Raji (cell line): ENCODE data around the gene OLA1.

Experiments used
- POLR2A ChIP-seq: IDR thresholded peaks from 2 replicates; pipeline ENCODE4 v1.6.1; 2011; ENCODE audit warnings: low read depth, low read length, control low read depth; ENCODE audit not compliant: insufficient read depth

The OLA1 gene

GRCh38 chr2:174171686-174172445 is 76.5 kb downstream of the OLA1 start:
- no peak for TF ChIP-seq POLR2A

GRCh38 chr2:174169372-174169771 is 79.0 kb downstream of the OLA1 start:
- no peak for TF ChIP-seq POLR2A

- no peak for TF ChIP-seq POLR2A
Observed at GRCh38 chr2:174166261-174166660, 82.1 kb downstream of the OLA1 start.

GRCh38 chr2:174161490-174161889 is 86.8 kb downstream of the OLA1 start:
- no peak for TF ChIP-seq POLR2A

- no peak for TF ChIP-seq POLR2A
Observed at GRCh38 chr2:174158003-174158402, 90.3 kb downstream of the OLA1 start.

- TF ChIP-seq POLR2A = no peak
Observed at GRCh38 chr2:174157053-174157452, 91.3 kb downstream of the OLA1 start.

GRCh38 chr2:174153757-174154680 is 94.3 kb downstream of the OLA1 start:
- TF ChIP-seq POLR2A = no peak

GRCh38 chr2:174149530-174149929 is 98.8 kb downstream of the OLA1 start:
- TF ChIP-seq POLR2A = no peak

- no peak for TF ChIP-seq POLR2A
Observed at GRCh38 chr2:174148833-174149232, 99.5 kb downstream of the OLA1 start.

GRCh38 chr2:174145827-174146226 is 102.5 kb downstream of the OLA1 start:
- TF ChIP-seq POLR2A = no peak

- TF ChIP-seq POLR2A = no peak
Observed at GRCh38 chr2:174142290-174142689, 106.0 kb downstream of the OLA1 start.

- no peak for TF ChIP-seq POLR2A
Observed at GRCh38 chr2:174138161-174138560, 110.2 kb downstream of the OLA1 start.

GRCh38 chr2:174135981-174136380 is 112.4 kb downstream of the OLA1 start:
- TF ChIP-seq POLR2A = no peak

GRCh38 chr2:174125090-174125489 is 123.2 kb downstream of the OLA1 start:
- no peak for TF ChIP-seq POLR2A

GRCh38 chr2:174124181-174124580 is 124.2 kb downstream of the OLA1 start:
- no peak for TF ChIP-seq POLR2A

- TF ChIP-seq POLR2A = no peak
Observed at GRCh38 chr2:174122185-174122584, 126.1 kb downstream of the OLA1 start.
